ENCODE data around the gene PGS1. TPM values are rescaled to one million over a fixed set of nuclear protein-coding genes. Genes with fewer than 3 reads are reported as not detected.

The PGS1 gene
- total RNA-seq, 1 donor = 35.4 TPM

DNA sequence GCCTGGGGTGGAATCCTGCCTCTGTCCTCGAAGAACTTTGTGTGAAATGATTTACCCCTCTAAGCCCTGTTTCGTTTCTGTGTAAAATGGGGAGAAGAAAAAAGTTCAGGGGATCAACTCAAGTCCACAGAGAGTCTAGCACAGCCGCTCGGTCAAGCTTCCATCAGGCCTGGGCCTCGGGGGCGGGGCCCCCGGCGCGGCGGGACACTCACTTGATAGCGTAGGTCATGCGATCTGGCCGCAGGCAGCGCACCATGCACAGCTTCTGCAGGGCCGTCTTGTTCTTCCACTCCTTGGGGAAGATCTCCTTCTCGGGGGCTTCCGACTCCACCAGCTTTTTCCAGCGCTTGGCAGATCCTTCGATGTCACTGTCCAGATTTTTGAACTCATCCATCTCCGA lies 65.9 kb downstream of the PGS1 start:
- no peak for DNase-seq (ENCODE audit: low read depth)
- no peak overlapping the region for H3K4me3 ChIP-seq (ENCODE audit: low read depth, low read length)
- TF ChIP-seq, protein P1, sequence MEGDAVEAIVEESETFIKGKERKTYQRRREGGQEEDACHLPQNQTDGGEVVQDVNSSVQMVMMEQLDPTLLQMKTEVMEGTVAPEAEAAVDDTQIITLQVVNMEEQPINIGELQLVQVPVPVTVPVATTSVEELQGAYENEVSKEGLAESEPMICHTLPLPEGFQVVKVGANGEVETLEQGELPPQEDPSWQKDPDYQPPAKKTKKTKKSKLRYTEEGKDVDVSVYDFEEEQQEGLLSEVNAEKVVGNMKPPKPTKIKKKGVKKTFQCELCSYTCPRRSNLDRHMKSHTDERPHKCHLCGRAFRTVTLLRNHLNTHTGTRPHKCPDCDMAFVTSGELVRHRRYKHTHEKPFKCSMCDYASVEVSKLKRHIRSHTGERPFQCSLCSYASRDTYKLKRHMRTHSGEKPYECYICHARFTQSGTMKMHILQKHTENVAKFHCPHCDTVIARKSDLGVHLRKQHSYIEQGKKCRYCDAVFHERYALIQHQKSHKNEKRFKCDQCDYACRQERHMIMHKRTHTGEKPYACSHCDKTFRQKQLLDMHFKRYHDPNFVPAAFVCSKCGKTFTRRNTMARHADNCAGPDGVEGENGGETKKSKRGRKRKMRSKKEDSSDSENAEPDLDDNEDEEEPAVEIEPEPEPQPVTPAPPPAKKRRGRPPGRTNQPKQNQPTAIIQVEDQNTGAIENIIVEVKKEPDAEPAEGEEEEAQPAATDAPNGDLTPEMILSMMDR (IDR thresholded peaks at IDR 0.05; ENCODE audit: insufficient read depth, low read depth, low read length) = no peak

DNA sequence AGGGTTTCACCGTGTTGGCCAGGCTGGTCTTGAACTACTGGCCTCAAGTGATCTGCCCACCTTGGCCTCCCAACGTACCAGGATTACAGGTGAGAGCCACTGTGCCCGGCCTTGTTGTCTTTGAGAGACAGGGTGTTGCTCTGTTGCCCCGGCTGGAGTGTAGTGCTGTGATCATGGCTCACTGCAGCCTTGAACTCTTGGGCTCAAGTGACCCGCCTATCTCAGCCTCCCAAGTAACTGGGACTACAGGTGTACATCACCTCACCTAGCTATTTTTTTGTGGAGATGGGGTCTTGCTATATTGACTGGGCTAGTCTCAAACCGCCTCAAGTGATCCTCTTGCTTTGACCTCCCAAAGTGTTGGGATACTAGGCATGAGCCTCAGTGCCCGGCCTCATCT lies 68.4 kb downstream of the PGS1 start:
- no peak for DNase-seq (ENCODE audit: low read depth)
- TF ChIP-seq, protein P1 (IDR thresholded peaks at IDR 0.05; ENCODE audit: insufficient read depth, low read depth, low read length) = no peak
- H3K4me3 ChIP-seq (ENCODE audit: low read depth, low read length) = no peak overlapping the region

DNA sequence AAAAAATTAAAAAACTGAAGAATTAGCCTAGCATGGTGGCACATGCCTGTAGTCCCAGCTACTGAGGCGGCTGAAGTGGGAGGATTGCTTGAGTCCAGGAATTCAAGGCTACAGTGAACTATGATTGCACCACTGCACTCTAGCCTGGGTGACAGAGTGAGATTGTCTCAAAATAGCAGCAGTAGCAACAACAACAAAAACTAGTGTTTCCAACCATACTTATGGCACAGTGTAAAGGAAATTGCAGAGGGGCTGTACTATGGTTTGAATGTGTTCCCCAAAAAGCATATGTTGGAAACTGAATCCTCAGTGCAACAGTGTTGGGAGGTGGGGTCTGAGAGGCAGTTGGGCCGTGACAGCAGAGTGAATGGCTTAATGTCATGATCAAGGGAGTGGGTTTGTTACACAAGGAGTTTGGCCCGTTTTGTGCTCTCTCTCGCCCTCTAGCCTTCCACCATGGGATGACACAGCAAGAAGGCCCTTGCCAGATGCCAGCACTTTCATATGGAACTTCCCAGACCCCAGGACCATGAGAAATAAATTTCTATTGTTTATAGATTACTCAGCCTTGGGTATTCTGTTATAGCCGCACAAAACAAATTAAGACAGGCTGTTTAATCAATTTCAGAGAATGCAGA lies 70.0 kb downstream of the PGS1 start:
- DNase-seq (ENCODE audit: low read depth) = no peak
- TF ChIP-seq, protein P1 (IDR thresholded peaks at IDR 0.05; ENCODE audit: insufficient read depth, low read depth, low read length) = peak; percentile 25
- no peak overlapping the region for H3K4me3 ChIP-seq (ENCODE audit: low read depth, low read length)

DNA sequence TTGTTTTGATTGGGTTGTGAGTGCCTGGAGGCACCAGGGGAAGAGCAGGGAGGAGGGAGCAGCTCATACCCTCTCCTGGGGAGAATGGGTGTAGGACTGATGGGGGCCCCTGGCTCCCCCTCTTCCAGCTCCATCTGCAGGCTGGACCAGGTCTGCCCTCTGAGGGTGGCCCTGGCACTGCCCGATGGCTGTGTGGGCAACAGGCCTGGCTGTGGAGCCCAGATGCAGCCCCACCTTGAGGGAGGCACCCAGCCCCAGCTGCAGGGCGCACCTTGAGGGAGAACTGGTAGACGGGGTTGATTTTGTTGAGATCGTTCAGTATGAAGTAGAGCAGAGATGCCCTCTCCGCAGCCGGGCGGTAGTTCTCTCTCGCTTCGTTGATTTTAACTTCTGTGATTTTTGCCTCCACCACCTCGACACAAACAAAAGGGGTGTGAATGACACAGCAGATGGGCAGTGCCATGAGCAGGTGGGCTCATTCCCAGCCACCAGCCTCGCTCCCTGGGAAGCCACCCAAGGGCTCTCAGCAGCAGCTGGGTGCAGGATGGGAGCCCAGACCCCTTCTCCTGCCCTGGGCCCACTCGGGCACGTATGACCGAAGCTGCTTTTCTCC lies 71.6 kb downstream of the PGS1 start:
- TF ChIP-seq, protein P1 (IDR thresholded peaks at IDR 0.05; ENCODE audit: insufficient read depth, low read depth, low read length) = no peak
- DNase-seq (ENCODE audit: low read depth) = no peak
- H3K4me3 ChIP-seq (ENCODE audit: low read depth, low read length) = no peak overlapping the region

DNA sequence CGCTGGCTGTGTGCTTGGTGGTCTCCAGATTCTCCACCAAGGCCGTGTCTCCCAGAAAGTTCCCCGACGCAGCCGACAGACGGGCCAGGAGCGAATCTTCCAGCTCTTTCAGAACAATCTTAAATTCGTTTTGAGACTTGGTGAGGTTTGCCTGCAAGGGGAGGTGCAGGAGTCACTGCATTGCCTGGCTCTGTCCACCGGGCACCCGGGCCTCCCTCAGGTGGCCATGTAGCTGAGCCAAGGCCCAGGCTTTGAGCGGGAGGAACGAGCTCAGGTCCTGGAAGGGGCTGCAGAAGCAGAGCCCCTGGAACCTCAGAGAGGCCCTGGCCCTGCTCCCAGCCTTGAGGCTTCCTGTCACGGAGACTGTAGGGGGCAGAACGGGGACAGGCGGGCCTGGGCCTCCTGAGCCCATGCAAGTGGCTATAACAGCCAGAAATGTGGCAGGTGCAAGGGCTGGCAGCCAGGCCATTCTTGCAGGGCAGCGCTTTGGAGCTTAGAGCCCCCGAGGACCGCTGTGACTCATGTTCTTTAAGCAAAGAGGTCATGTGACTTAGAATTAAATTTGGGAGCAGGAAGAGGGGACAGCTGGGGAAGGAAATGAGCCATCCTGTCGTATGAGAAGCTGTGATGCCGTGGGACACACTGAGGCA lies 72.4 kb downstream of the PGS1 start:
- TF ChIP-seq, protein P1 (IDR thresholded peaks at IDR 0.05; ENCODE audit: insufficient read depth, low read depth, low read length) = no peak
- DNase-seq (ENCODE audit: low read depth) = no peak
- H3K4me3 ChIP-seq (ENCODE audit: low read depth, low read length) = no peak overlapping the region

DNA sequence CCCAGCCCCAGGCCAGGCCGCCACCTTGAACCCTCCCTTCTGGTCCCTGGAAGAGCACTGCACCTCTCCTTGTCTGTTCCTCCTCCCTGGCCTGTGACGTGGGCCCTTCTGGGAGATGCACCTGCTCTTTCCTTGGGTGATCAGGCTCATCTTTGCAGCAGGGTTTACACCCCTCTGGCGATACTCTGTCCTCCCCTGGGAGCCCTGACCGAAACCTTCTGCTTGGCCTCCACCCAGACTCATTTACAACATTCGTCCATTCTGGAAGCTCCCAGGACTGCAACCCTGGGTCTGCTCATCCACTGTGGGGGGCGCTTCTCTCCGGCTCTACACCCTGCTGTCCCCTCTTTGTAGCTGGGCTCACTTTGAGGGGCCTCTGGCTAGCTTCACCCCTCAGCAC lies 73.3 kb downstream of the PGS1 start:
- DNase-seq (ENCODE audit: low read depth) = no peak
- TF ChIP-seq, protein P1 (IDR thresholded peaks at IDR 0.05; ENCODE audit: insufficient read depth, low read depth, low read length) = no peak
- H3K4me3 ChIP-seq (ENCODE audit: low read depth, low read length) = no peak overlapping the region

Measured in fibroblast of villous mesenchyme (primary cell).